PC-9 (cell line): ENCODE results near the gene GMEB2. TPM values are rescaled to one million over a fixed set of nuclear protein-coding genes. Genes with fewer than 3 reads are reported as not detected.

ENCODE experiments used
- BruUV-seq: library from RNA; stranded (reverse); fragments of 400-500 nt; replicated peaks from 2 replicates; lab custom pipeline; 2021; lab: Mats Ljungman, UMichigan
- CTCF ChIA-PET: fragments of 300-600 bp; sonication (Branson Sonifier 250); formaldehyde crosslinking; loops from one replicate; lab custom pipeline; 2022; ENCODE audit warnings: antibody characterized with exemption; lab: Charles Lee
- POLR2A ChIA-PET: fragments of 300-600 bp; sonication (Branson Sonifier 250); formaldehyde crosslinking; loops from one replicate; lab custom pipeline; 2022; ENCODE audit warnings: antibody characterized with exemption; ENCODE audit not compliant: unreplicated experiment; lab: Charles Lee
- DNase-seq, 2 experiments: peaks; one replicate each; pipeline versions ENCODE4 v3.0.0 to v3.0.0-alpha.2; 2015 to 2022; ENCODE audit warnings: mixed read lengths in 1 of 2
- H2AFZ ChIP-seq: fragments of 200-600 bp; sonication (generic); 2 replicates; pipeline ENCODE4 v1.8.1; 2017; ENCODE audit warnings: antibody characterized with exemption
- H3F3A ChIP-seq: fragments of 200-600 bp; sonication (generic); 2 replicates; pipeline ENCODE4 v1.8.1; 2017; ENCODE audit warnings: antibody characterized with exemption, mild to moderate bottlenecking, low read depth; ENCODE audit not compliant: insufficient read depth
- H3K27ac ChIP-seq: fragments of 200-600 bp; sonication (generic); 2 replicates; pipeline ENCODE4 v1.6.1; 2016; ENCODE audit warnings: mixed run types
- H3K27me3 ChIP-seq: fragments of 200-600 bp; sonication (generic); 2 replicates; pipeline ENCODE4 v1.6.1; 2016; ENCODE audit warnings: low read depth, mixed run types; ENCODE audit not compliant: insufficient read depth
- H3K36me3 ChIP-seq: fragments of 200-600 bp; sonication (generic); 2 replicates; pipeline ENCODE4 v1.6.1; 2016; ENCODE audit warnings: low read depth, mixed run types
- H3K4me1 ChIP-seq: fragments of 200-600 bp; sonication (generic); replicated peaks from 2 replicates; pipeline ENCODE4 v1.6.1; 2016; ENCODE audit warnings: mixed run types; ENCODE audit not compliant: insufficient read depth
- H3K4me2 ChIP-seq: fragments of 200-600 bp; sonication (generic); 2 replicates; pipeline ENCODE4 v1.6.1; 2017; ENCODE audit warnings: mixed run types
- H3K4me3 ChIP-seq: fragments of 200-600 bp; sonication (generic); 2 replicates; pipeline ENCODE4 v1.6.1; 2016; ENCODE audit warnings: mixed run types
- H3K79me2 ChIP-seq: fragments of 200-600 bp; sonication (generic); 2 replicates; pipeline ENCODE4 v1.6.1; 2017; ENCODE audit warnings: low read depth, mixed run types
- H3K9me2 ChIP-seq: fragments of 200-600 bp; sonication (generic); 2 replicates; pipeline ENCODE4 v1.8.1; 2017; ENCODE audit warnings: mild to moderate bottlenecking; ENCODE audit not compliant: insufficient read depth
- H3K9me3 ChIP-seq: fragments of 200-600 bp; sonication (generic); 2 replicates; pipeline ENCODE4 v1.8.1; 2016; ENCODE audit warnings: low read depth; ENCODE audit not compliant: insufficient read depth
- H4K20me1 ChIP-seq: fragments of 200-600 bp; sonication (generic); 2 replicates; pipeline ENCODE4 v1.8.1; 2017; ENCODE audit not compliant: insufficient read depth
- EZH2 ChIP-seq: fragments of 200-600 bp; sonication (generic); IDR thresholded peaks from 2 replicates; pipeline ENCODE4 v1.8.0; 2017; ENCODE audit warnings: antibody characterized with exemption, low read depth
- intact Hi-C: fragments of 100-400 bp; cut with micrococcal nuclease; formaldehyde crosslinking; loops from one replicate; pipeline ENCODE4 v1.10.0; 2022; ENCODE audit not compliant: unreplicated experiment
- total RNA-seq: library from RNA; stranded (reverse); gene quantifications from 2 replicates; pipeline ENCODE4 v1.2.3, GENCODE V29; 2021
- TF ChIP-seq, protein P1 (sequence below): fragments of 200-600 bp; sonication (generic); conservative IDR thresholded peaks from 2 replicates; pipeline ENCODE4 v1.6.1; 2017; ENCODE audit warnings: mixed run types, antibody characterized with exemption, mild to moderate bottlenecking, moderate library complexity

GMEB2 gene
- total RNA-seq, 1 experiment from 2014 or later = 19.3 TPM

DNA sequence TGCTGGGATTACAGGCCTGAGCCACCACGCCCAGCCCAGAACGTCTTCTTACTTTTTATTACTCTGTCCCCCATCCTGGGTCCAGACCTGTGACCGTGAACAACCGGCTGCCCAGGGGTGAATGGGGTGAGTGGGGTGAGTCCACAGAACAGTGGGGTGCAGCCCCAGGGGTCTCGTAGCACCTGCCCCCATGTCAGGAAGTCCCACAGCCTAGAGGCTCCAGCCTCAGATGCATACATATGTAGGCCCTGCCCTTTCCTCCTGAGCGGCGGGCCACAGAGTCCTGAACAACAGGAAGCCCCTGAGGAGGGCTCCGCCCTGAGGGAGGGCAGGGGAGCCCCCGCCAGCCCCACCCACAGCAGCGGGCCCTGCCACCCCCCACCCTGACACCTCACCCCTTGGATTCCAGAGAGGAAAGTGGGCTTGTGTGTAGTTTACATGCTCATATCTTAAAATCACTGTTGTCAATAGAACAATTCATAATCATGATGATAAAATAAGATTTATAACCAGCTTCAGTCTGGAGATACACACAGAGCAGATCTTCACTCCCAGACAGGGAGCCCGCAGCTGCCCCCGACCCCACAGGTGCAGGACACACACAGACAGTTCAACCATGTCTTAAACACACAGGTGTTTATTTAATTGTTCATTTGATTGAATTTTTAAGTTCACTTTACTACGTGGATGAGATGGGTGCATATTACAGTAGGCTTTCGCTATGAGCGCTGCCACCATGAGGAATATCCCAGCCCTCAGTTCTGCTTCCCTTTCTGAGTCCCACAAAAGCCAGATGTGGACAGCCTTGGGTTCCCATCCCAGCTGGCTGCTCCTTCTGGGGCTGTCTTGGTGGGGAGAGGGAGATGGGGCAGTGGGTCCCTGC, 12.4 kb upstream of the GMEB2 start:
- TF ChIP-seq EZH2 = no peak
- TF ChIP-seq, protein P1, sequence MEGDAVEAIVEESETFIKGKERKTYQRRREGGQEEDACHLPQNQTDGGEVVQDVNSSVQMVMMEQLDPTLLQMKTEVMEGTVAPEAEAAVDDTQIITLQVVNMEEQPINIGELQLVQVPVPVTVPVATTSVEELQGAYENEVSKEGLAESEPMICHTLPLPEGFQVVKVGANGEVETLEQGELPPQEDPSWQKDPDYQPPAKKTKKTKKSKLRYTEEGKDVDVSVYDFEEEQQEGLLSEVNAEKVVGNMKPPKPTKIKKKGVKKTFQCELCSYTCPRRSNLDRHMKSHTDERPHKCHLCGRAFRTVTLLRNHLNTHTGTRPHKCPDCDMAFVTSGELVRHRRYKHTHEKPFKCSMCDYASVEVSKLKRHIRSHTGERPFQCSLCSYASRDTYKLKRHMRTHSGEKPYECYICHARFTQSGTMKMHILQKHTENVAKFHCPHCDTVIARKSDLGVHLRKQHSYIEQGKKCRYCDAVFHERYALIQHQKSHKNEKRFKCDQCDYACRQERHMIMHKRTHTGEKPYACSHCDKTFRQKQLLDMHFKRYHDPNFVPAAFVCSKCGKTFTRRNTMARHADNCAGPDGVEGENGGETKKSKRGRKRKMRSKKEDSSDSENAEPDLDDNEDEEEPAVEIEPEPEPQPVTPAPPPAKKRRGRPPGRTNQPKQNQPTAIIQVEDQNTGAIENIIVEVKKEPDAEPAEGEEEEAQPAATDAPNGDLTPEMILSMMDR = no peak
- ChIA-PET POLR2A (no interaction called here), CTCF (no interaction called here)
- H3K4me1 ChIP-seq = peaks cover 16% of the 10 kb centered on the region
- no peak overlapping the region for H3K4me2 ChIP-seq
- no peaks in the 10 kb centered on the region for H3K36me3 ChIP-seq
- no peaks in the 10 kb centered on the region for H4K20me1 ChIP-seq
- no peaks in the 10 kb centered on the region for H3K9me3 ChIP-seq
- no peak overlapping the region for H3K27ac ChIP-seq
- no peak overlapping the region for H3K4me3 ChIP-seq
- no peaks in the 10 kb centered on the region for H3K27me3 ChIP-seq
- peak in 1 of 2 experiments; percentile 15 for DNase-seq
- no peaks in the 10 kb centered on the region for H3K9me2 ChIP-seq
- H2AFZ ChIP-seq = no peak overlapping the region
- peaks cover 18% of the 10 kb centered on the region; the same call in 1 of the 2 replicates for H3F3A ChIP-seq
- no peaks in the 10 kb centered on the region for H3K79me2 ChIP-seq
- BruUV-seq = no TSS peak
- intact Hi-C loops = no loop called here

DNA sequence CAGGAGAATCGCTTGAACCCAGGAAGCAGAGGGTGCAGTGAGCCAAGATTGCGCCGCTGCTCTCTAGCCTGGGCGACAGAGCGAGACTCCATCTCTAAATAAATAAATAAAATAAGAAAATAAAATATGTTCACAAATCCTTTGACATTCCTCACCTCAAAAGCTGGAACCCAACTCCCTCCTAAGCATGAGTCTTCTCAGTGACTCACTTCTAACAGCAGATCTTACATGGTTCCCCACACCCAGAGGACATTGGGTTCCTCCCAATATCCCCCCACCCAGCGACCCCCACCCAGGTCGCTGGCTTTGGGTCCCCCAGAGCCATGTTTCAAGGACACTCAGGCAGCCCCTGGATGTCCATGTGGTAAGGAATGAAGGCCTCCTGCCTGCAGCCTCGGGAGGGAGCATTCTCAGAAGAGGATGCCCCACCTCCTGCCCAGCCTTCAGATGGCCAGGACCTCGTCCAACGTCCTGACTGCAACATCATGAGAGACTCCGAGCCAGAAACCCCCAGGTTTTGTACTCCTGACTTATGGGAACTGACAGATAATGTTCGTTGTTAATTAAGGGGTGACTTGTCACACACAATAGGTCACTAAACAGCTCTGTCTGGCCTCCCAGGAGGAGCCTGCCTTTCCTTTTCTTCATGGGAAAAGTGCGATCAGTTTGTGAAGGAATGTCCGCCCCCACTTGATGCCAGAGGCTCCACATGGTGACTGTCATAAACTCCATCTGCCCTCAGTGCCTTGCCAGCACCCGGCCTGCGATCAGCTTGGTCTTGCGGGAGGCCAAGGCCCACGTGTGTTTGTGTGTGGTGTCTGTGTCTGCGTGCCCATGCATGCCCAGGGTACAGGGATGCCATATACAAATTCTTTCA, 10.1 kb upstream of the GMEB2 start:
- no peak overlapping the region for H3K4me3 ChIP-seq
- ChIA-PET POLR2A (no interaction called here), CTCF (no interaction called here)
- H3K36me3 ChIP-seq = no peaks in the 10 kb centered on the region
- TF ChIP-seq EZH2 = no peak
- TF ChIP-seq, protein P1 = no peak
- no peaks in the 10 kb centered on the region for H3K79me2 ChIP-seq
- intact Hi-C loops = no loop called here
- no peak for DNase-seq
- no peaks in the 10 kb centered on the region for H4K20me1 ChIP-seq
- H3K9me2 ChIP-seq = no peaks in the 10 kb centered on the region
- H3K9me3 ChIP-seq = no peaks in the 10 kb centered on the region
- no peak overlapping the region for H3K27ac ChIP-seq
- no peak overlapping the region for H2AFZ ChIP-seq
- no peak overlapping the region for H3K4me2 ChIP-seq
- H3K4me1 ChIP-seq = peaks cover 9% of the 10 kb centered on the region
- peaks cover 19% of the 10 kb centered on the region; the same call in 1 of the 2 replicates for H3F3A ChIP-seq
- no TSS peak for BruUV-seq
- H3K27me3 ChIP-seq = no peaks in the 10 kb centered on the region

DNA sequence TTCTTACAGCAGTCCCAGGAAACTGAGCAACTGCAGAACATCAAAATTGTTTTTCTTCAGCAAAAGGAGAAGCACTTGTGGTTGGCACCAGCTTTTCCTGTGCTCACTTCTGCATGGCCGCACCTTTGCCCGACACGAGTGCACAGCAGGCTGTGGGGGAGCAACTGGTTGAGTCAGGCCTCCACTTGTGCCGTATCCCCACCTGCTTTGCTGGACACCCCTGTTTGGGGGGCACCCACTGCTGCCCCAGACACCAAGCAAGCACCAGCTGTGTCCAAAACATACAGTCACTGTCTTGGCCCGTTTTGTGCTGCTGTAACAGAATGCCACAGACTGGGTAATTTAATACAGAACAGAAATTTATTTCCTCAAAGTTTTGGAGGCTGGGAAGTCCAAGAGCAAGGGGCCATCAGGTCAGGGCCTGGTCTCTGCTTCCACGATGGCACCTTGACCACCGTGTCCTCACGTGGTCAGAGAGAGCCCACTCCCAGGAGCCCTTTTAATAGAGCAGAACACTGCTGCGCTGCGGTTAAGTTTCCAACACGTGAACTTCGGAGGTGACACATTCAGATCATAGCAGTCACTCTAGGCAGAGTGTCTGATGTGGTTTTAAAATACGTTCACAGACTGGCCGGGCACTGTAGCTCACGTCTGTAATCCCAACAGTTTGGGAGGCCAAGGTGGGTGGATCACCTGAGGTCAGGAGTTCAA, 8.7 kb upstream of the GMEB2 start:
- ChIA-PET CTCF (no interaction called here), POLR2A (no interaction called here)
- BruUV-seq = no TSS peak
- Histone ChIP-seq H3F3A (peaks cover 23% of the 10 kb centered on the region; the same call in 1 of the 2 replicates), H3K4me3 (no peak overlapping the region), H3K36me3 (no peaks in the 10 kb centered on the region), H3K79me2 (no peaks in the 10 kb centered on the region), H2AFZ (no peak overlapping the region), H3K9me2 (no peaks in the 10 kb centered on the region), H3K4me1 (peaks cover 7% of the 10 kb centered on the region), H3K27ac (no peak overlapping the region), H3K9me3 (no peaks in the 10 kb centered on the region), H4K20me1 (no peaks in the 10 kb centered on the region), H3K27me3 (no peaks in the 10 kb centered on the region), H3K4me2 (no peak overlapping the region)
- TF ChIP-seq, protein P1 = no peak
- TF ChIP-seq EZH2 = no peak
- DNase-seq = no peak
- intact Hi-C loops = no loop called here
